SK-N-MC (cell line): ENCODE data around the gene UGT2A2.

Source experiments
- EZH2 ChIP-seq: fragments of 200-600 bp; sonication (generic); IDR thresholded peaks from one replicate; pipeline ENCODE4 v1.6.1; 2017; ENCODE audit warnings: antibody characterized with exemption
- POLR2AphosphoS5 ChIP-seq: IDR thresholded peaks from 2 replicates; pipeline ENCODE4 v1.6.1; 2012; ENCODE audit warnings: mild to moderate bottlenecking, low read depth, low read length, borderline replicate concordance

DNA sequence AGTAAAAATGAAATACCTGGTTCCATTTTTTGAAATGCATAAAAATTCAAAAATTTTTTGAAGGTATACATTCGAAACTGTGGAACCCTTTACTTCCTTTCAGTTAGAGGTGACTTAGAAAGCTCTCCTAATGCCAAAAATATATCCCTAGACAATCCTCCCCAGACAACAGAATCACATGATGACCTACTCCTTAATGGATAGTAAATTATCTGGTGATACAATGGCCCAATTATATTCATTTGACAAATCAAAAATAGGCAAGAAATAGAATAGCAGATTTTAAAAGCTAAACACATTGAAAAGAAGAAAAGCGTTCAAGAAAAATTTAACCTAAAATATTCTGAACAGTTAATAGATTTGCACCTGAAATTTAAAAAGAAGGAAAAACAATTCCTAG lies 3.5 kb upstream of the UGT2A2 start:
- TF ChIP-seq EZH2 (no peak), POLR2AphosphoS5 (no peak)
